Stomach (tissue), 4 donors: Measurements from ENCODE around the gene UBQLN4.

Experiments used
- POLR2A ChIP-seq, 4 donors: fragments of 450-650 bp; IDR thresholded peaks; one replicate each; pipeline ENCODE4 v1.6.1; 2016; ENCODE audit warnings: antibody characterized with exemption in 4 of 4, control low read depth in 2 of 4, mild to moderate bottlenecking in 1 of 4, moderate library complexity in 1 of 4
- POLR2AphosphoS5 ChIP-seq, 3 donors: sonication (generic); formaldehyde crosslinking; IDR thresholded peaks; one replicate each; pipeline ENCODE4 v1.6.1; 2016; ENCODE audit warnings: antibody characterized with exemption in 3 of 3
- TF ChIP-seq, protein P1 (sequence below), 7 experiments: fragments of 450-650 bp in 4 of 7; fragments of 200-600 bp in 3 of 7; sonication (generic) in 3 of 7; IDR thresholded peaks; one replicate each; pipeline ENCODE4 v1.5.1; 2016 to 2019; ENCODE audit warnings: antibody characterized with exemption in 7 of 7, control low read depth in 2 of 7, mild to moderate bottlenecking in 1 of 7

- TF ChIP-seq, protein P1, sequence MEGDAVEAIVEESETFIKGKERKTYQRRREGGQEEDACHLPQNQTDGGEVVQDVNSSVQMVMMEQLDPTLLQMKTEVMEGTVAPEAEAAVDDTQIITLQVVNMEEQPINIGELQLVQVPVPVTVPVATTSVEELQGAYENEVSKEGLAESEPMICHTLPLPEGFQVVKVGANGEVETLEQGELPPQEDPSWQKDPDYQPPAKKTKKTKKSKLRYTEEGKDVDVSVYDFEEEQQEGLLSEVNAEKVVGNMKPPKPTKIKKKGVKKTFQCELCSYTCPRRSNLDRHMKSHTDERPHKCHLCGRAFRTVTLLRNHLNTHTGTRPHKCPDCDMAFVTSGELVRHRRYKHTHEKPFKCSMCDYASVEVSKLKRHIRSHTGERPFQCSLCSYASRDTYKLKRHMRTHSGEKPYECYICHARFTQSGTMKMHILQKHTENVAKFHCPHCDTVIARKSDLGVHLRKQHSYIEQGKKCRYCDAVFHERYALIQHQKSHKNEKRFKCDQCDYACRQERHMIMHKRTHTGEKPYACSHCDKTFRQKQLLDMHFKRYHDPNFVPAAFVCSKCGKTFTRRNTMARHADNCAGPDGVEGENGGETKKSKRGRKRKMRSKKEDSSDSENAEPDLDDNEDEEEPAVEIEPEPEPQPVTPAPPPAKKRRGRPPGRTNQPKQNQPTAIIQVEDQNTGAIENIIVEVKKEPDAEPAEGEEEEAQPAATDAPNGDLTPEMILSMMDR (IDR thresholded peaks at IDR 0.05), result no peak
- TF ChIP-seq POLR2A (IDR thresholded peaks at IDR 0.05), result no peak
- no peak for TF ChIP-seq POLR2AphosphoS5 (IDR thresholded peaks at IDR 0.05)
These were observed 2.4 kb downstream of the UBQLN4 start for GRCh38 chr1:156051011-156051725.
